ENCODE results near the gene ENOX2. TPM values are rescaled to one million over a fixed set of nuclear protein-coding genes. Genes with fewer than 3 reads are reported as not detected.

Gene ENOX2
- total RNA-seq, 5 donors from 2014 or later (not counting 1 experiment from before 2014, with no cell fraction given) = 10.4 to 17.1 (median 13.5) TPM

DNA sequence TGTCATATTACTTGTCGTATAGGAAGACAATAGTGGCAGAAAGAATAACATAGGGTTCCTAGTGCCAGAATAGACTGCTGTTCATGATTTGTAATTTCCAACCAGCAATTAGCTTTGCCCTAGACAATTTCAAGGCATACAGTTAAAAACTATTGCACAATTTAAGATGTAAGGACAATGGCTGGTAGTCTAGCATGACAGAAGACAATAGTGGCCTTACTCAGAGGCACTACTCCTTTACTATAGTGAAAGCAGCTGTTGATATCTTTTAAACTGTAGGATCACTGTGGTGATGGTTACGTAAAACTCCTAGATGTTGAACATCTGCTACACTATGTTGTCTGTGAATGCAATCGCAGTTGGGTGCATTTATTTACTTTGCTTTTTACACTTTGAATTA is 266.7 kb downstream of the ENOX2 start:
- Mint-ChIP-seq H3K9me3 (no peaks in the 10 kb centered on the region), H3K4me3 (no peak overlapping the region), H3K4me1 (peaks cover 0 to 10% (median 8%) of the 10 kb centered on the region in 3 donors), H3K27ac (no peak overlapping the region), H3K27me3 (peaks cover 0 to 7% of the 10 kb centered on the region in 2 donors), H3K36me3 (peaks cover 26% of the 10 kb centered on the region)
- H3K9me3 ChIP-seq = no peaks in the 10 kb centered on the region
- POLR2A ChIA-PET = no interaction called here
- DNase-seq (no peak), ATAC-seq (replicated peaks in 1 of 4) (no peak)
- H3K27me3 ChIP-seq (replicated peaks in 1 of 2; ENCODE audit: control insufficient read depth in 2 of 2, extremely low read depth in 1 of 2, insufficient read depth in 2 of 2, low read length in 1 of 2) = no peaks in the 10 kb centered on the region
- peaks cover 0 to 3% of the 10 kb centered on the region in 2 donors for H3K36me3 ChIP-seq (ENCODE audit: control insufficient read depth in 2 of 2, extremely low read depth in 1 of 2, insufficient read depth in 1 of 2, low read length in 1 of 2)
- no peak overlapping the region for H3K27ac ChIP-seq (ENCODE audit: low read length)
- CTCF ChIA-PET = no interaction called here
- no peaks in the 10 kb centered on the region for H3K4me1 ChIP-seq (ENCODE audit: control insufficient read depth in 1 of 2, extremely low read depth in 1 of 2, insufficient read depth in 2 of 2, low read length in 2 of 2)
- WGBS (ENCODE audit: insufficient coverage) = no CpG with 5 or more reads among the region's 3 CpGs
- H3K4me3 ChIP-seq (ENCODE audit: control insufficient read depth in 1 of 2, extremely low read depth in 1 of 2, low read length in 1 of 2) = no peak overlapping the region

DNA sequence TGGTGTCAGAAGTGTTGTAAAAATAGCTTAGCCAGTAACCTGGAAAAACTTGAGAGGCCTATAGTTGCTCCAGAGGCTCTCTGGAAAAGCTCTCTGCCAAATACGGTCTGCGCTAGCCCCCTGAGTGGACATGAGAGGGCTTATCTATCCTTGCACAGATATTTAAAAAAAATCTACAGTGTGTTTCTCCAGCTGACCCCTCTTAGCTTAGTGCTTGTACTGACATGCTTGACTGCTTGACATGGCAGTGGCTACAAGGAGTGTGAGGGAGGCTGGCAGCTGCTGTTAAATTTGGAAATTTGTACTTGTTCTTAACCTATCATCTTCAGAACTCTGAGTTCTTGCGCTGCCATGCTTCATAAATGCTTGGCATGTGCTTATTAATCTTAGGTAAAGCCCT is 272.0 kb downstream of the ENOX2 start:
- WGBS (ENCODE audit: insufficient coverage) = no CpG with 5 or more reads among the region's 3 CpGs
- POLR2A ChIA-PET = no interaction called here
- H3K27ac Mint-ChIP-seq = no peak overlapping the region
- peaks cover 0 to 5% of the 10 kb centered on the region in 2 donors for H3K36me3 ChIP-seq (ENCODE audit: control insufficient read depth in 2 of 2, extremely low read depth in 1 of 2, insufficient read depth in 1 of 2, low read length in 1 of 2)
- ATAC-seq (replicated peaks in 1 of 4) (no peak), DNase-seq (no peak)
- H3K9me3 ChIP-seq = no peaks in the 10 kb centered on the region
- no peak overlapping the region for H3K27ac ChIP-seq (ENCODE audit: low read length)
- no peaks in the 10 kb centered on the region for H3K4me1 Mint-ChIP-seq
- H3K4me3 ChIP-seq (ENCODE audit: control insufficient read depth in 1 of 2, extremely low read depth in 1 of 2, low read length in 1 of 2) = no peak overlapping the region
- no peaks in the 10 kb centered on the region for H3K9me3 Mint-ChIP-seq
- no peak overlapping the region for H3K4me3 Mint-ChIP-seq
- CTCF ChIA-PET = no interaction called here
- H3K27me3 ChIP-seq (replicated peaks in 1 of 2; ENCODE audit: control insufficient read depth in 2 of 2, extremely low read depth in 1 of 2, insufficient read depth in 2 of 2, low read length in 1 of 2) = no peaks in the 10 kb centered on the region
- H3K27me3 Mint-ChIP-seq = peaks cover 0 to 3% of the 10 kb centered on the region in 2 donors
- H3K4me1 ChIP-seq (ENCODE audit: control insufficient read depth in 1 of 2, extremely low read depth in 1 of 2, insufficient read depth in 2 of 2, low read length in 2 of 2) = no peaks in the 10 kb centered on the region
- H3K36me3 Mint-ChIP-seq = peaks cover 29% of the 10 kb centered on the region

- H3K9me3 ChIP-seq = no peaks in the 10 kb centered on the region
- H3K36me3 ChIP-seq (ENCODE audit: control insufficient read depth in 2 of 2, extremely low read depth in 1 of 2, insufficient read depth in 1 of 2, low read length in 1 of 2) = peaks cover 0 to 5% of the 10 kb centered on the region in 2 donors
- ChIA-PET CTCF (no interaction called here), POLR2A (no interaction called here)
- H3K27ac ChIP-seq (ENCODE audit: low read length) = no peak overlapping the region
- DNase-seq = no peak
- Mint-ChIP-seq H3K4me3 (no peak overlapping the region), H3K36me3 (peaks cover 18% of the 10 kb centered on the region), H3K4me1 (no peaks in the 10 kb centered on the region), H3K27me3 (no peaks in the 10 kb centered on the region), H3K27ac (no peak overlapping the region), H3K9me3 (no peaks in the 10 kb centered on the region)
- no peak overlapping the region for H3K4me3 ChIP-seq (ENCODE audit: control insufficient read depth in 1 of 2, extremely low read depth in 1 of 2, low read length in 1 of 2)
- ATAC-seq (replicated peaks in 1 of 4) = no peak
- no peaks in the 10 kb centered on the region for H3K27me3 ChIP-seq (replicated peaks in 1 of 2; ENCODE audit: control insufficient read depth in 2 of 2, extremely low read depth in 1 of 2, insufficient read depth in 2 of 2, low read length in 1 of 2)
- WGBS (ENCODE audit: insufficient coverage) = no CpG with 5 or more reads among the region's 2 CpGs
- no peaks in the 10 kb centered on the region for H3K4me1 ChIP-seq (ENCODE audit: control insufficient read depth in 1 of 2, extremely low read depth in 1 of 2, insufficient read depth in 2 of 2, low read length in 2 of 2)
Measured at GRCh38 chrX:130628516-130628915, 274.5 kb downstream of the ENOX2 start.

GRCh38 chrX:130626521-130626920 is 276.5 kb downstream of the ENOX2 start:
- H3K27ac Mint-ChIP-seq = no peak overlapping the region
- no peaks in the 10 kb centered on the region for H3K4me1 Mint-ChIP-seq
- no peaks in the 10 kb centered on the region for H3K27me3 Mint-ChIP-seq
- CTCF ChIA-PET = interaction anchor here in 1 of 2 donors (0.6 kb wide), 1 partner anchor 1647 kb away, joined by 6 read pairs; no protein-coding TSS in a partner anchor
- Histone ChIP-seq H3K36me3 (ENCODE audit: control insufficient read depth in 2 of 2, extremely low read depth in 1 of 2, insufficient read depth in 1 of 2, low read length in 1 of 2) (peaks cover 0 to 5% of the 10 kb centered on the region in 2 donors), H3K4me1 (ENCODE audit: control insufficient read depth in 1 of 2, extremely low read depth in 1 of 2, insufficient read depth in 2 of 2, low read length in 2 of 2) (no peaks in the 10 kb centered on the region), H3K4me3 (ENCODE audit: control insufficient read depth in 1 of 2, extremely low read depth in 1 of 2, low read length in 1 of 2) (no peak overlapping the region), H3K9me3 (no peaks in the 10 kb centered on the region), H3K27me3 (replicated peaks in 1 of 2; ENCODE audit: control insufficient read depth in 2 of 2, extremely low read depth in 1 of 2, insufficient read depth in 2 of 2, low read length in 1 of 2) (no peaks in the 10 kb centered on the region), H3K27ac (ENCODE audit: low read length) (no peak overlapping the region)
- DNase-seq (no peak), ATAC-seq (replicated peaks in 1 of 4) (no peak)
- H3K36me3 Mint-ChIP-seq = peaks cover 17% of the 10 kb centered on the region
- H3K4me3 Mint-ChIP-seq = no peak overlapping the region
- H3K9me3 Mint-ChIP-seq = no peaks in the 10 kb centered on the region
- POLR2A ChIA-PET = no interaction called here

DNA sequence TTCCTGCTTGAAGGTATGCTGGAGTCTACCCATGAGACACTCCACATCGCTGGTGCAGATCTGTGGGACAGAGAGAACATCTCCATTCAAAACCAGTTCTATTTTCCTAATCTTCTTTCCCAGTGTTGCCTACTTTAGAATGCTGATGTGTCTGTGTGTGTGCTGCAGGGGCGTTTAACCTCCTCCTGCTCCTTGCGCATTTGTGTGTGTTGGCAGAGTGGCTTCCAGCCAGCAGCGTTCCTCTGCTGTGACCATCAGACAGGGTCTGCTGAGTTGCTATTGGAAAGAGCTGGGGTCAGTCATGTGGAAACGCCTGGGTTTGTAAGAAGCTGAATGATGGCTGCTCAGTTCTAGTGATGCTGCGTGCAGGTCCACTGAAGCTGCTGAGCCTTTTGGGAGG is 277.6 kb downstream of the ENOX2 start:
- no peaks in the 10 kb centered on the region for H3K9me3 Mint-ChIP-seq

DNA sequence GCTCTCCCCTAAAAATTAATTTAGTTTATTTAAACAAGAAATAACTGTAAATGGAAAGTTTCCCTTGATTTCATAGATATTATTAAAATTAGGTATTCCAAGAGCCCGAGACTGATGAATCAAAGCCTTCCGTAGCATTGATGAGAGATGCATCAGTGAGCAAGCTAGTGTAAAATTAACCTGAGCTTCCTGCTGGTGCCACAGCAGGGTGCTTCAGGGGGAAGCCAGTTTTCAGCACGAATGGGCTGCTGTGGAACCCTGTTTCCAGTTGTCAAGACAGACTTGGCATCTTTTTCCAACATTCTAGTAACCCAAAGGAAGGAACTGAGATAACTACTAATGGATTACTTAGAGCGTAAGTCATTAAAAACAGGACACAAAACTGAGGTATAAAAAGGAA is 279.5 kb downstream of the ENOX2 start:
- H3K27me3 ChIP-seq (replicated peaks in 1 of 2; ENCODE audit: control insufficient read depth in 2 of 2, extremely low read depth in 1 of 2, insufficient read depth in 2 of 2, low read length in 1 of 2) = no peaks in the 10 kb centered on the region
- H3K27me3 Mint-ChIP-seq = no peaks in the 10 kb centered on the region
- H3K4me1 ChIP-seq (ENCODE audit: control insufficient read depth in 1 of 2, extremely low read depth in 1 of 2, insufficient read depth in 2 of 2, low read length in 2 of 2) = no peaks in the 10 kb centered on the region
- H3K36me3 Mint-ChIP-seq = peaks cover 8% of the 10 kb centered on the region
- ATAC-seq (replicated peaks in 1 of 4) (no peak), DNase-seq (no peak)
- H3K27ac ChIP-seq (ENCODE audit: low read length) = no peak overlapping the region
- no peak overlapping the region for H3K4me3 ChIP-seq (ENCODE audit: control insufficient read depth in 1 of 2, extremely low read depth in 1 of 2, low read length in 1 of 2)
- WGBS (ENCODE audit: insufficient coverage) = 100% methylated on average over 1 of the region's 4 CpGs
- H3K4me1 Mint-ChIP-seq = no peaks in the 10 kb centered on the region
- no peak overlapping the region for H3K27ac Mint-ChIP-seq
- H3K4me3 Mint-ChIP-seq = no peak overlapping the region
- POLR2A ChIA-PET = no interaction called here
- H3K9me3 ChIP-seq = no peaks in the 10 kb centered on the region
- CTCF ChIA-PET = no interaction called here
- H3K36me3 ChIP-seq (ENCODE audit: control insufficient read depth in 2 of 2, extremely low read depth in 1 of 2, insufficient read depth in 1 of 2, low read length in 1 of 2) = peaks cover 0 to 5% of the 10 kb centered on the region in 2 donors
- no peaks in the 10 kb centered on the region for H3K9me3 Mint-ChIP-seq

More for the DNA sequence above, 277.6 kb downstream of the ENOX2 start:
- WGBS (ENCODE audit: insufficient coverage) = no CpG with 5 or more reads among the region's 6 CpGs
- Mint-ChIP-seq H3K4me3 (no peak overlapping the region), H3K4me1 (no peaks in the 10 kb centered on the region), H3K27ac (no peak overlapping the region), H3K36me3 (peaks cover 8% of the 10 kb centered on the region), H3K27me3 (no peaks in the 10 kb centered on the region)
- no peaks in the 10 kb centered on the region for H3K9me3 ChIP-seq
- DNase-seq (no peak), ATAC-seq (replicated peaks in 1 of 4) (no peak)
- H3K27me3 ChIP-seq (replicated peaks in 1 of 2; ENCODE audit: control insufficient read depth in 2 of 2, extremely low read depth in 1 of 2, insufficient read depth in 2 of 2, low read length in 1 of 2) = no peaks in the 10 kb centered on the region
- H3K4me3 ChIP-seq (ENCODE audit: control insufficient read depth in 1 of 2, extremely low read depth in 1 of 2, low read length in 1 of 2) = no peak overlapping the region
- H3K4me1 ChIP-seq (ENCODE audit: control insufficient read depth in 1 of 2, extremely low read depth in 1 of 2, insufficient read depth in 2 of 2, low read length in 2 of 2) = no peaks in the 10 kb centered on the region
- POLR2A ChIA-PET = no interaction called here
- CTCF ChIA-PET = no interaction called here
- H3K36me3 ChIP-seq (ENCODE audit: control insufficient read depth in 2 of 2, extremely low read depth in 1 of 2, insufficient read depth in 1 of 2, low read length in 1 of 2) = peaks cover 0 to 5% of the 10 kb centered on the region in 2 donors
- H3K27ac ChIP-seq (ENCODE audit: low read length) = no peak overlapping the region

DNA sequence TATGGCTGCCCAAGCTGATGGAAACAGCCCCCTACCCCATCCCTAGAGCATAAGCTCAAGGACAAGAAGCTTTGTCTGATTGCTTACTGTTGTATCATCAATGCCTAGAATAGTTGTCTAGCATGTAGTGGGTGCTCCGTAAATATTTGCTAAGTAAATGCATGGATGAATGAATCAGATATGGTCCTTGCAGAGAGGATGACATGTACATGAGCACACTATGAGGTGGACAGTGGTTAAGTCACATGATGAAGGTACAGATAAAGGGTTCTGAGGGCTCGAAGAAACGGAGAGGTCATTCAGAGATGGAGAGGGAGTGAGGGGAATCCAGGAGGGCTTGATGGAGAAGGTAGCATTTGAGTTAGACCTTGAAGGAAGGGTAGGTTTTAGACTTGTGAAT is 287.1 kb downstream of the ENOX2 start:
- H3K9me3 Mint-ChIP-seq = no peaks in the 10 kb centered on the region
- H3K36me3 Mint-ChIP-seq = no peaks in the 10 kb centered on the region
- no peaks in the 10 kb centered on the region for H3K9me3 ChIP-seq
- H3K4me1 Mint-ChIP-seq = no peaks in the 10 kb centered on the region
- no peaks in the 10 kb centered on the region for H3K4me1 ChIP-seq (ENCODE audit: control insufficient read depth in 1 of 2, extremely low read depth in 1 of 2, insufficient read depth in 2 of 2, low read length in 2 of 2)
- H3K27ac Mint-ChIP-seq = no peak overlapping the region
- POLR2A ChIA-PET = no interaction called here
- H3K36me3 ChIP-seq (ENCODE audit: control insufficient read depth in 2 of 2, extremely low read depth in 1 of 2, insufficient read depth in 1 of 2, low read length in 1 of 2) = no peaks in the 10 kb centered on the region
- DNase-seq (no peak), ATAC-seq (replicated peaks in 1 of 4) (no peak)
- no peak overlapping the region for H3K27ac ChIP-seq (ENCODE audit: low read length)
- H3K4me3 Mint-ChIP-seq = no peak overlapping the region
- no peaks in the 10 kb centered on the region for H3K27me3 Mint-ChIP-seq
- 100% methylated on average over 2 of the region's 3 CpGs for WGBS (ENCODE audit: insufficient coverage)
- CTCF ChIA-PET = no interaction called here
- H3K27me3 ChIP-seq (replicated peaks in 1 of 2; ENCODE audit: control insufficient read depth in 2 of 2, extremely low read depth in 1 of 2, insufficient read depth in 2 of 2, low read length in 1 of 2) = no peaks in the 10 kb centered on the region
- no peak overlapping the region for H3K4me3 ChIP-seq (ENCODE audit: control insufficient read depth in 1 of 2, extremely low read depth in 1 of 2, low read length in 1 of 2)

Data from T-cell (primary cell).